KMS-11 (cell line): ENCODE measurements around the gene ZNF750.

Source experiments
- H2AFZ ChIP-seq: fragments of 200-600 bp; sonication (generic); 2 replicates; pipeline ENCODE4 v1.6.1; 2016; ENCODE audit warnings: antibody characterized with exemption, mixed run types, low read depth
- H3K27ac ChIP-seq: fragments of 200-600 bp; sonication (generic); 2 replicates; pipeline ENCODE4 v1.6.1; 2016; ENCODE audit warnings: mild to moderate bottlenecking, mixed run types
- H3K27me3 ChIP-seq: fragments of 200-600 bp; sonication (generic); 2 replicates; pipeline ENCODE4 v1.6.1; 2017; ENCODE audit warnings: mild to moderate bottlenecking, low read depth, mixed run types, moderate library complexity; ENCODE audit not compliant: insufficient read depth
- H3K36me3 ChIP-seq: fragments of 200-600 bp; sonication (generic); 2 replicates; pipeline ENCODE4 v1.6.1; 2017; ENCODE audit warnings: mild to moderate bottlenecking, mixed run types; ENCODE audit not compliant: insufficient read depth
- H3K4me1 ChIP-seq: fragments of 200-600 bp; sonication (generic); 2 replicates; pipeline ENCODE4 v1.6.1; 2016; ENCODE audit warnings: mild to moderate bottlenecking, low read depth, mixed run types; ENCODE audit not compliant: poor library complexity, severe bottlenecking
- H3K4me2 ChIP-seq: fragments of 200-600 bp; sonication (generic); 2 replicates; pipeline ENCODE4 v1.7.0; 2016; ENCODE audit warnings: mild to moderate bottlenecking, mixed run types
- H3K4me3 ChIP-seq: fragments of 200-600 bp; sonication (generic); IDR thresholded peaks from 2 replicates; pipeline ENCODE4 v1.6.1; 2017; ENCODE audit warnings: low read depth, low read length, mixed read lengths; ENCODE audit not compliant: insufficient read depth
- H3K79me2 ChIP-seq: fragments of 200-600 bp; sonication (generic); 2 replicates; pipeline ENCODE4 v1.6.1; 2016; ENCODE audit warnings: low read depth, mixed run types; ENCODE audit not compliant: insufficient read depth
- H3K9ac ChIP-seq: fragments of 200-600 bp; sonication (generic); 2 replicates; pipeline ENCODE4 v1.6.1; 2016; ENCODE audit warnings: mild to moderate bottlenecking, mixed run types
- H4K20me1 ChIP-seq: fragments of 200-600 bp; sonication (generic); 2 replicates; pipeline ENCODE4 v1.6.1; 2016; ENCODE audit warnings: mild to moderate bottlenecking, mixed run types; ENCODE audit not compliant: insufficient read depth
- TF ChIP-seq, protein P1 (sequence below): fragments of 200-600 bp; sonication (generic); conservative IDR thresholded peaks from 2 replicates; pipeline ENCODE4 v1.6.1; 2017; ENCODE audit warnings: low read depth, mild to moderate bottlenecking, antibody characterized with exemption, low read length, moderate library complexity, mixed read lengths

The ZNF750 gene

DNA sequence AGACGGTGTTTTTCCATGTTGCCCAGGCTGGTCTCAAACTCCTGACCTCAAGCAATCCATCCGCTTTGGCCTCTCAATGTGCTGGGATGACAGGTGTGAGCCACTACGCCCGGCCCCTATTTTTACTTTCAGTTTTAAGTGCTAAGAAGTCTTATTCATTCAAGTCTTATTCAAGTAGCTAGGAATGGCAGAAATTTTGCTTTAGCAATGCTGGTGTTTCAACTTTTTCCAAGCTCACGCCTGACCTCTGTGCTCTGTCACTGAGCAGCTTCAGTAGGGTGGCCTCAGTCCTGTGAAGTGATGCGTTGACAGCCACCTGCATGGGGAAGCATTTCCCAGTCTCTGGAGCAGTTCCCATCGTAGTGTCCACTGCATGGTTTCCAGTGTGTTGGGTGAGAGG is 12.9 kb downstream of the ZNF750 start:
- Histone ChIP-seq H3K4me2 (no peak overlapping the region), H3K9ac (no peak overlapping the region), H3K79me2 (no peaks in the 10 kb centered on the region), H3K27me3 (no peaks in the 10 kb centered on the region), H3K36me3 (no peaks in the 10 kb centered on the region), H4K20me1 (no peaks in the 10 kb centered on the region), H3K4me1 (no peaks in the 10 kb centered on the region), H3K27ac (no peak overlapping the region), H3K4me3 (no peak overlapping the region), H2AFZ (no peak overlapping the region)
- TF ChIP-seq, protein P1, sequence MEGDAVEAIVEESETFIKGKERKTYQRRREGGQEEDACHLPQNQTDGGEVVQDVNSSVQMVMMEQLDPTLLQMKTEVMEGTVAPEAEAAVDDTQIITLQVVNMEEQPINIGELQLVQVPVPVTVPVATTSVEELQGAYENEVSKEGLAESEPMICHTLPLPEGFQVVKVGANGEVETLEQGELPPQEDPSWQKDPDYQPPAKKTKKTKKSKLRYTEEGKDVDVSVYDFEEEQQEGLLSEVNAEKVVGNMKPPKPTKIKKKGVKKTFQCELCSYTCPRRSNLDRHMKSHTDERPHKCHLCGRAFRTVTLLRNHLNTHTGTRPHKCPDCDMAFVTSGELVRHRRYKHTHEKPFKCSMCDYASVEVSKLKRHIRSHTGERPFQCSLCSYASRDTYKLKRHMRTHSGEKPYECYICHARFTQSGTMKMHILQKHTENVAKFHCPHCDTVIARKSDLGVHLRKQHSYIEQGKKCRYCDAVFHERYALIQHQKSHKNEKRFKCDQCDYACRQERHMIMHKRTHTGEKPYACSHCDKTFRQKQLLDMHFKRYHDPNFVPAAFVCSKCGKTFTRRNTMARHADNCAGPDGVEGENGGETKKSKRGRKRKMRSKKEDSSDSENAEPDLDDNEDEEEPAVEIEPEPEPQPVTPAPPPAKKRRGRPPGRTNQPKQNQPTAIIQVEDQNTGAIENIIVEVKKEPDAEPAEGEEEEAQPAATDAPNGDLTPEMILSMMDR = no peak

DNA sequence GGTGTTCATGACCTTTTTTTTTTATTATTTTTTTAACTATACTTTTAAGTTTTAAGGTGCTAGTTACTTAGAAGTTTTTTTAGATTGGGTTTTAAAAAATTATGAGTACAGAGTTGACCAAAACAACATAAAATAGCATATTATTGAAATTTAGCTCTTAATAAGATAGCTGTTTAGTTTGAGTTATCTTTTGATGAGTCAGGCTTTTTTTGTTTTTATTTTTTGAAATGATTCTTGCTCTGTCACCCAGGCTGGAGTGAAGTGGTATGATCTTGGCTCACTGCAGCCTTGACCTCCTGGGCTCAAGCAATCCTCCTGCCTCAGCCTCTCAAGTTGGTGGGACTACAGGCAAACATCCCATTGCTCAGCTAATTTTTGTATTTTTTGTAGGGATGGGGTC is 13.6 kb downstream of the ZNF750 start:
- Histone ChIP-seq H3K4me2 (no peak overlapping the region), H3K4me1 (no peaks in the 10 kb centered on the region), H3K79me2 (no peaks in the 10 kb centered on the region), H3K27ac (no peak overlapping the region), H3K4me3 (no peak overlapping the region), H3K9ac (no peak overlapping the region), H3K36me3 (no peaks in the 10 kb centered on the region), H4K20me1 (no peaks in the 10 kb centered on the region), H2AFZ (no peak overlapping the region), H3K27me3 (no peaks in the 10 kb centered on the region)
- TF ChIP-seq, protein P1 = no peak

DNA sequence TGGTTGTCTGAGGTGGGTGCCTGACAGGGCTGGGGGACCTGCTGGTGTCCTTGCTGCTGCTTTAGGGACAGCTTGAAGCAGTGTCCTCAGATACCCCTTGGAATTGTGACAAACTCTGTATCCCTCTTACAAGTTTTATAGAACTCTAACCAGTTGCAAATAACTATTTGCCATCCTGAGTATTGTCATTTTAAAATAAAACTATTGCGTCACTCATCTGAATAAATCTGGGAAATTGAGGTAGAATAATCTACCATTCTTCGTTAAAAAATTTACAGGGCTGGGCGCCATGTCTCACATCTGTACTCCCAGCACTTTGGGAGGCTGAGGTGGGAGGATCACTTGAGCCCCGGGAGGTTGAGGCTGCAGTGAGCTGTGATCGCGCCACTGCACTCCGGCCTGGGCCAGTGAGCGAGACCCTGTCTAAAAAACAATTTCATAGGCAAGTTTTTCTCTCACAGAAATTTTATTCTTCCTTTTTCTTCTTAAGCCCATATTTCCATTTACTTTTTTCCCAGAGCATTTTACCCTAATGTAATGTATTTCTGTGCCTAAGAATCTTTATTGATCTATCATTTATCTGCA is 14.2 kb downstream of the ZNF750 start:
- TF ChIP-seq, protein P1 = no peak
- no peak overlapping the region for H2AFZ ChIP-seq
- no peaks in the 10 kb centered on the region for H4K20me1 ChIP-seq
- H3K27me3 ChIP-seq = no peaks in the 10 kb centered on the region
- no peaks in the 10 kb centered on the region for H3K79me2 ChIP-seq
- no peaks in the 10 kb centered on the region for H3K4me1 ChIP-seq
- H3K27ac ChIP-seq = no peak overlapping the region
- no peaks in the 10 kb centered on the region for H3K36me3 ChIP-seq
- H3K4me3 ChIP-seq = no peak overlapping the region
- H3K4me2 ChIP-seq = no peak overlapping the region
- H3K9ac ChIP-seq = no peak overlapping the region

DNA sequence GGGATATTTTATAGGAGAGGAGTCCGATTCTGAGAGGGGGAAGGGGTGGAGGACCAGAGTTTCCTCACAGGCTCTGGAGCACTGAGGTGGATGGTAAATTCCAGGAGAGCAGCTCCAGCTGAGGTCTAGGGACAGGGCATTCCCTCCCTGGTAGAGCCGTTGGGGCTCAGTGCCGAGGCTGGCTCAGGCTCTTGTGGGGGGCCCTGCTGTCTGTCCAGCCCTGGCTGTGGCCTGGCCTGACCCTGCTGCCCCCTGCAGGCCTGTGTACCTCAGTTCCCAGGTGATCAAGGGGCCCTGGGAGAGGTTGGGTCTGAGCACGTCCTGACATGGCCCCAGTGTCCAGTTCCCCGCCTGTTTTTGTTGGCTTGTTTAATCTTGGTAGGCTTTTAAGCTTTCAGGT is 16.8 kb downstream of the ZNF750 start:
- no peaks in the 10 kb centered on the region for H4K20me1 ChIP-seq
- no peaks in the 10 kb centered on the region for H3K4me1 ChIP-seq
- H3K4me2 ChIP-seq = no peak overlapping the region
- no peaks in the 10 kb centered on the region for H3K27me3 ChIP-seq
- H3K79me2 ChIP-seq = no peaks in the 10 kb centered on the region
- H3K4me3 ChIP-seq = no peak overlapping the region
- no peak overlapping the region for H2AFZ ChIP-seq
- H3K9ac ChIP-seq = no peak overlapping the region
- H3K27ac ChIP-seq = no peak overlapping the region
- no peaks in the 10 kb centered on the region; the same call in 1 of the 2 replicates for H3K36me3 ChIP-seq
- TF ChIP-seq, protein P1 = peak; percentile 46
